HepG2 (cell line): ENCODE results near the gene RBM41.

Source experiments
- CTCF ChIP-seq: sonication (generic); formaldehyde crosslinking; IDR thresholded peaks from 2 replicates; pipeline ENCODE4 v1.5.0; 2020; ENCODE audit warnings: mild to moderate bottlenecking, missing genetic modification reagents, moderate library complexity
- ETV6 ChIP-seq: sonication (generic); formaldehyde crosslinking; conservative IDR thresholded peaks from 2 replicates; pipeline ENCODE4 v1.4.0; 2020; ENCODE audit warnings: missing genetic modification reagents
- GPN1 ChIP-seq: sonication (generic); formaldehyde crosslinking; IDR thresholded peaks from 2 replicates; pipeline ENCODE4 v1.5.1; 2020; ENCODE audit warnings: missing genetic modification reagents, borderline replicate concordance
- KAT2B ChIP-seq: fragments of 150-350 bp; IDR thresholded peaks from 2 replicates; pipeline ENCODE4 v1.6.1; 2014; ENCODE audit warnings: low read depth, low read length, borderline replicate concordance
- MXI1 ChIP-seq: IDR thresholded peaks from 3 replicates; pipeline ENCODE4 v1.6.1; 2012; ENCODE audit warnings: low read depth, low read length, inconsistent platforms, borderline replicate concordance
- POLR2A ChIP-seq, 2 experiments: IDR thresholded peaks; 2 replicates each; pipeline ENCODE4 v1.6.1; 2011; ENCODE audit warnings: low read depth in 2 of 2, low read length in 2 of 2, mild to moderate bottlenecking in 1 of 2, moderate library complexity in 1 of 2; ENCODE audit not compliant: insufficient read depth in 1 of 2
- U2AF1 ChIP-seq: fragments of 200-400 bp; formaldehyde crosslinking; optimal IDR thresholded peaks from 2 replicates; pipeline ENCODE3; 2017; ENCODE audit warnings: mild to moderate bottlenecking, low read depth, low read length

- TF ChIP-seq POLR2A (IDR thresholded peaks at IDR 0.05; ENCODE audit: insufficient read depth in 1 of 2, low read depth in 2 of 2, low read length in 2 of 2), result no peak
- no peak for TF ChIP-seq GPN1 (CRISPR knock-in tag)
- TF ChIP-seq CTCF (CRISPR knock-in tag), result no peak
- no peak for TF ChIP-seq ETV6 (CRISPR knock-in tag)
- TF ChIP-seq KAT2B, result no peak
- TF ChIP-seq MXI1, result no peak
- TF ChIP-seq U2AF1, result no peak
These were observed 665 bp downstream of the RBM41 start for GRCh38 chrX:107117993-107118321.
